Measurements from ENCODE around the gene PID1.

The PID1 gene

DNA sequence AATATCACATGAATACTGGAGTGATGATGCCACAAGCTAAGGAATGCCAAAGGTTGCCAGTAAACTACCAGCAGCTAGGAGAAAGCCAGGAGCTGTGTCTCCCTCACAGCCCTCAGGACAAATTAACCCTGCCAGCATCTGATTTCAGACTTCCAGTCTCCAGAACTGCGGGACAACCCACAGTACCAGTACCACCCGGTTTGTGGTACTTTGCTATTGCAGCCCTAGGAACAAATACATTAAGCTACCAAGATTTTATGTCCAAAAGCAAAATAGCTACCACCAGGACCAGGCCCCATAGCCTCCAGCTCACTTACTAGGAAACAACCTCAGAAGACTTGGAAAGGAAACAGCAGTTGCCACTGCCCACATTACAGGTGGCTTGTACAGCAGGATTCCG lies 10.0 kb downstream of the PID1 start:
- no peak for DNase-seq (ENCODE audit: low read depth)

DNA sequence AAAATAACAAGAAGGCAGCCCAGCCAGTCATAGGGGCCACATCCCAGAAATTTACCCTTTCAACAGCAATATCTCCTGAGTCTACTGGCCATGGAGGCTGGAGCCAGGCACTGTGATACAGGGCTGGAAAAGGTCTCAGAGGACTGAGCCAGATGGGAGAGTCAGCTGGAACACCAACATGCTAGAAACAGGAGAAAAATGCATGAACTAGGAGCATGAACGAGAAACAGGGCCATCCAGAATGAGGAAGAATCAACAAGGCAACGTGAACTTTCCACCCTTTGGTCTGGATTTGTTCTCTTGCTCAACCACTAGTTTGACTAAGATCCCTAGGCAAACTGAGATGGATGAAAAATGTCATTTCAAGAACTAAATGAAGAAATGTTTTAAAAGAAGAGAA lies 13.1 kb downstream of the PID1 start:
- DNase-seq (ENCODE audit: low read depth): no peak

DNA sequence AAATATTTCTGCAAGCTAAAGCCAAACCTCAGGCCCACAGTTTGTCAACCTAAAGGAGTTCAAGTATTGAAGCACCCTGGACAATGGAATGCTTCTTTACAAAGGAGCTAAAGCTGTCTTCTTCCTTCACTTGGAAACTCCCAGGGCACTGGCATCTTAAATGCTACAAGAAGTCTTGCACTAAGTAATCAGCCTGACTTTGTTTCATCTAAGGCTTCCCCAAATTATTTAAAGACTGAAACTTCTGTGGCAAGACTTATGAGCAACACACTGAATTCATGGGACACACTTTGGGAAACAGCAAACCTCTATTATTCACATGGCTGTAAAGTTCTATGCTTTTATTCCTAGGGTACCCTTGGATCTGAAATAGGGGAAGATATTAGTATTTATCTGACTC lies 14.7 kb downstream of the PID1 start:
- no peak for DNase-seq (ENCODE audit: low read depth)

DNA sequence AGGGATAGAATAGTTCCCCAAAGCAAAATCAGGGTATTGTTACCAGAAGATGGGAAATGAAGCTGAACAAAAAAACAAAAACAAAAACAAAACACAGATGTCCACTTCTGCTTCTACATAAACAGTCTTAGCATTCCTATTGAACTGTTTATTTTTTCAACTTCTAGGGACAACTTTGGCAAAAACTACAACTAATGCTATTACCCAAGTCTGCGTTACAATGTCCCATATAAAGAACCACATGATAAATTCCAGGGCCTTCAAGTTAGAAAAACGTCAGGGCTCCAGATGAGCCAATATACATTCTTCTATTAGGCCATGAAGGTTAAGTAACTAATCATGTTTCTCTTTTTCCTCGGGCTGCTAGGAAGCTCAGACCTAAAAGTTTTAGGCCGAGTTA lies 16.9 kb downstream of the PID1 start:
- no peak for DNase-seq (ENCODE audit: low read depth)

DNA sequence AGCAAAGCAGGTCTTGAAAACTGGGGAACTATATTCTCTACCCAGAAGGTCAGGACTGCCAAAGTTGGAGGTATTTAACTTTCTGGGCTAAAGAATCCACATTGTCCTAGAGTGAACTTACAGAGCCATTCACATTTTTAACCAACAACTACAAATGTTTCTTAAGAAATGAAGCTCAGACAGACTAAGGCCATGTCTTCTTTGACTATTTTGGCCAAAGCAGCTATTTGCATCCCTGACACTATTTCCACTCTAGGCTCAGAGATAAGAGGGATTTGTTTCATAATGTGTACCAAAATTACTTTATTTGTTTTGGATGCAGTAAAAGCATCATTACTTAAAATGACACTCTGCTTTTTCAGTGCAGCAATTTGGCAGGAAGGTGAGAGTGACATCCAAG lies 18.1 kb downstream of the PID1 start:
- no peak for DNase-seq (ENCODE audit: low read depth)

DNA sequence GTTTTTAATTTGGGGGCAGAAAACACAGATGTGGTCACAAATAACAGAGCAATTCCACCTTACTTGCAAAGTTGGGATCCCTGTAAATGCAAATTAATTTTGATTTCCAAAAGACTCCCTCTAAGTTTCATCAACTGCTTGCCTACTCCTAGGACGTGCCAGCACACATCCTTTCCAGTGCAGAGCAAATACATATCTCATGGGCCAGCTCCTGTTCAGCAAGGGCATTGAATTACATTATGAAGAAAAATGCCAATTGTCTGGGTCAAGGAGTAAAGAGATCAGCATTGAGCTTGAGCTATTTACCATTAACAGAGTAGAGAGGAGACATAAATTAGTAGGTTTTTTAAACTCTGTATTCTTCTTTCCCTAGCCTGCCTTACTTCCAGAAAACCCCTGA lies 18.8 kb downstream of the PID1 start:
- no peak for DNase-seq (ENCODE audit: low read depth)

DNA sequence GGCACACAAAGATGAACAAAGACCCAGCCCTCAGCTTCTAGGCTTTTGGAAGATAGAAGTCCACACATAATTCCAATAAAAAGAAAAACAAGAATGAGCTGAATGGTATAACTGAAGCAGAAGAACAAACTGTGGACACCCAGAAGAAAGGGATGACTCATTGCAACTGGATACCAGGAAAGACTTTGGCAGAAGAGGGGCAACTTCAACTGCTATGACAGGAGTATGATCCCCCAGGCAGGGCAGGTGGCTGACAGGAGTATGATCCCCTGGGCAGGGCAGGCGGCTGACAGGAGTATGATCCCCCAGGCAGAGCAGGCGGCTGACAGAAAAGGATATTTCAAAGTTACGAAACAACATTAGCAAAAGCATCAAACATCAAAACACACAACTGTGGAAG lies 21.6 kb downstream of the PID1 start:
- no peak for DNase-seq (ENCODE audit: low read depth)

DNA sequence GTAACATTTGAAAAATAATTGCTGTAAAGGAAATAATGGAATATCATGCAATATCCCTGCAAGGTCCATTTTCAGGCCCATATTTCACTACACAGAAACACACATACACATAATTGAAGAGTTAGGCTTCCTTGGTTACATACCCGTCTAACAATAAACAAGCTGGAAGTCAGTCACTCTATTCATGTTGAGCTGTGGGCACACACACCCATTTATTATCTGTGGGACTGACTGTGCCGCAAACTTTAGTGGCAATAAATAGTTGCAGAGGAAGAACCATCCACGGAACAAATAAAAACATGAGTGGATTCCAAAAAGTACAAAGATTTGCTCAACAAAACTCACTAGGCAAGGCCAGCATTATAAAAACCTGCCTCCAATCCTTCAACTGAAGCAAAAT lies 24.8 kb downstream of the PID1 start:
- no peak for DNase-seq (ENCODE audit: low read depth)

DNA sequence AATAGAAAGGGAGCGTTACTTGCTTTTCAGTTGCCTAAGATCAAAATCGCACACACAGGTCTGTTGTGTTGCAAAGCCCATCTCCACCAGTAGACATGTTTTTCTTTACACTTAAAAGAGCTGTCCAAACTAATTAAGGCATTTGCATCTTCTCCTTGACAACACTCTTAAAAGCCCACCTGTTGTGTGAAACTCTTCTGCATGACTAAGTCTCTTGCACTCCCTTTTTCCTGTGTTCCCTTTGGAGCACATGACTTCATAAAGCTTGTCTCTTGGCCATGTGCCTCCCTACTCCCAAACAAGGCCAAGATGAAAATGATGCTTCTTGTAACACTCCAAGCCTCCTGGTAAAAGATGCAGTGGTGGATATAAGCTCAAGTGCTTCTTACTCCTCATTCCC lies 26.1 kb downstream of the PID1 start:
- no peak for DNase-seq (ENCODE audit: low read depth)

DNA sequence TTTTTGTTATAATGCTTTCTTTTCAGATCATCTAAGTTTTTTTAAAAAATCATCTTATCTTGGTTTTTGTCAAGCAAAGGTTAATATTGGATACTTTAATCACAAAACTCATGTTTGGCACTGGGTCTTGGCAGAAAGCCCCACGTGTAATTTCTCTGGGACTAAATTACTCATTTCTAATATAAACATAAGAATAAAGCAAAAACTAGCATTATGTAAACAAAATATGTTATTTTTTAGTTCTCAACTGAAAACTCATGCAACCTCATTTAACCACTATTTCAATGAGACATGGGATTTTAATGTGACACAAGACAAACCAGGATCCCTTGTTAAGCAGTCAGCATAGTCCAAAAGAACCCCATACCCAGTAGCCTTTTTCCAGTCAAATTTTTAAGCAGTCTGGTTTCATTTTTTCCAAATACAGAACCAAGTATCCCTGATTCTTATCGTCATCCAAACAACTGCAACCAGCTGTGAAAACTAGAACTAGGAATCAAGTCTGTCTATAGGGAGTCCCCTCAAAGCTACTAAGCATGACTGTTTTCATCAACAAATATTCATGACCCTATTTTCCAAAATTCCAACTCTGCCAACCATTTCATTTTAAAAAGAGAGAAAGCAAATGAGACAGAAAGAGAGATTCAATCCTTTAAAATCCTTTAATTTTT lies 27.1 kb downstream of the PID1 start:
- DNase-seq (ENCODE audit: low read depth): no peak

DNA sequence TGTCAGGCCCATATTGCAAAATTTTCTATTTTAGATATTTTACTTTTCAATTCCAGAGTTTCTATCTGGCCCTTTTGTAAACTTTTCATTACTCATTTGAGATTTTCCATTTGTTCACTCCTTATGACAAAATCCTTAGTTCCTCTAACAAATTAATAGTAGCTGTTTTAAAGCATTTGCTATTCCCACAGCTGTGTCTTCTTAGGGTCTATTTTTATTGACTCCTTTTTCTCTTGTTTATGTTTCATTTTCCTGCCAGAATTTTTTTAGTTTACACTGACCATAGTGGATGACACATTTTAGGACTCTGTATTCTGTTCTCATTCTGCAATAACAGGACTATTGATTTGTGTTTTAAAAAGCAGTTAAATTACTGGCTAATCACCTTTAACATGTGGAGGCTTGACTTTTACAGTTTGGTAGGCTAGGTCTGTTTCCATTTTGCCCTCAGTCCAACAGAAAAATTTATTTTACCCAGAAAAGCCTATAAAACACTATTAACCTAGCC lies 30.0 kb downstream of the PID1 start:
- no peak for DNase-seq (ENCODE audit: low read depth)

DNA sequence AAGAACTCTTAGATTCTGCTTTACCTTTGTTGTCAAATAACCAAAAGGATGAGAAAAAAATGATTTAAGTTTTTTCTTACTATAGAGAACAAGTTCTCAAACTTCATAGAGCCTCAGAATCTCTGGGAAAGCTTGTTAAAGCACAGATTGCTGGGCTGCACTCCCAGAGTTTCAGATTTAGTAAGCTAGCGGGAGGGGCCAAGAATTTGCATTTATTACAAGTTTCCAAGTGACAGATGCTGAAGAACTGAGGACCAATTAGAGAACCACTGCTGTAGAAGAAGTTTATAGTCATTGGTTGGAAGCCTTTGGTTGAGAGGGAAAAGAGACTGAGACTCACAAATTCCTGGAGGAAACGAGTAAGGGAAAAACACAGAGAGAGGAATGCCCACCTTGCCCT lies 32.1 kb downstream of the PID1 start:
- no peak for DNase-seq (ENCODE audit: low read depth)

DNA sequence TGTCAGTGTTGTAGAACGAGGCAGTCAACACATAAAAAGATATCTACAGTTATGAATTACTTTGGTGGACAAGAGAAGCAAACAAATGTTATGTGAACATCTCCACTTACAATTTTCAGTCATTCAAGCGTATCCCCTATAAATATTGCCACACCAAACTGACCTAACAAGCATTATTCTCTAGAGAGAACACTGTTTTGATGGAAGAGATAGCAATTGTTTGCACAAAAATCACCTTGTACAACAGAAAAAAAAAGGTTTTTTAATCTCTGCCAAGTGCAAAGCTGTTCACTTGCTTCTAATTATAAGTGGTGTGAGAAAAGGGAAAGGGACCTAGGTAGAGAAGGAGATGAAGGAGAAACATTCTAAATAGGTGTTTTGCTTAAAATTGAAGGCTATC lies 33.8 kb downstream of the PID1 start:
- DNase-seq (ENCODE audit: low read depth): no peak

DNA sequence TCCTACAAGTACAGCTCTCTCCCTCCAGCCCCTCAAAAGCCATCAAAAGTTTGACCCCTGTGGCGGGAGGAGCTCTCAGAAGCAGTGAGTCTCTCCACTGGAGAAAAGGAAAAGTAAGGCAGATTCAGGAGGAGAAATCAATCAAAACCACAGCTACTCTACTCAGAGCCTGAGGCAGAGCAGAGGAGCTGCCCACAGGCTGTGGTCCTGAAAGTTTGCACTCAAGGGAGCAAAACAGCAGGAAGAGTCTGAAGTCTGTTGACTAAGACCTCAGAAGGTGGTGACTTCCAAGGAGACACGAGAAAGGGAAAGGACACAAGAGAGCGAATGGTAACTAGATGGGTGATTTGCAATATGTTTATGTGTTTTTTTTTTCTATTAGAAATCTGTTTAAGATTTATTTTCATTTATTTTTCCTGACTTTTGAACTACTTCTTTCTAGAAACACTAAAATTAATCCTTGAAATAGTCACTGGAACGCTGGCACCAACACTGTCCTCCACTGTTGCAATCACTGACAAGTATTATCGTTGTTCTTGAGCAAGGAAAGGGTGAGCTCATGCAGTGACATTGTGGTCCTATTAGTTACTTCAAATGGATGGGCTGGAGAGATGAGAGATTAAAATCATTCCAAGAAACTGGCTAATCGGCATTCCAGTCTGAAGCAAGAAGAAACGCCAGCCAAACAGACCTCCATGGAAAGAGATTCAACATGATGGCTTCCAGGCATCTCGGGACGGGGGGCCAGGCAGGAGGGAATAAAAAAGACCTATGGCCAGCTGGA lies 35.8 kb downstream of the PID1 start:
- DNase-seq (ENCODE audit: low read depth): no peak

DNA sequence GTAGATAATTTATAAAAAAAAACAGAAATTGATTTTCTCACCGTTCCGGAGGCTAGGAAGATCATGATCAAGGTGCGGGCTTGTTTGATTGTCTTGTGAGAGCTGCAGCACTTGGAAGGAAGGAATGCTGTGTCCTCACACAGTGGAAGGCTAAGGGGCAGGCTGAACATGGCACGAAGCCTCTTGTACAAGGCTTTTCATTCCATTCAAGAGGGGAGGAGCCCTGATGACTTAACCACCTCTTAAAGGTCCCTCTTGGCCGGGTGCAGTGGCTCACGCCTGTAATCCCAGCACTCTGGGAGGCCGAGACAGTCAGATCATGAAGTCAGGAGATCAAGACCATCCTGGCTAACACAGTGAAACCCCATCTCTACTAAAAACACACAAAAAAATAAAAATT lies 39.2 kb downstream of the PID1 start:
- DNase-seq (ENCODE audit: low read depth): no peak

DNA sequence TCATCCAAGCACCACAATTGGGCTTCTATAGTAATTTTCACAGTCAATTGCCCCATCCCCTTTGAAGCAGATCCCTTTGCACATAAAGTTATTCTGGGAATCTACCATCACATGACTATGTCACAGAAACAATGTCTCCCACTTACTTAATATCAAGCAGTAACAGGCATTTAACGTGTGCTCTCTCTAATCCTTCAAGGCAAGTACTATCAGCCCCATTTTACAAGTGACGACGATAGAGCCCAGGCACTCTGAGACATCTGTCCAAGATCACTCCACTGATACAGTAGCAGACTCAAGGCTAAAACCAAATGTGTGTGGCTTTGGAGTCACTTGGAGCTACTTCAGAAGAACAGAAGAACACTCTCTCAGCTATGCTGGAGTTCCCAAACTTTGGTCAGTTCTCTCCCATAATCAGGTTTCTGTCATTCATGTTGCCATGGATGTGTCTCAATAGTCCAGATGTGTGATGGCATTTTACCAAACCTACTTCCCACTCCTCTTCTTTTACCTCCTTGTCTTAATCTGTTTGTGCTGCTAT lies 39.7 kb downstream of the PID1 start:
- DNase-seq (ENCODE audit: low read depth): no peak

DNA sequence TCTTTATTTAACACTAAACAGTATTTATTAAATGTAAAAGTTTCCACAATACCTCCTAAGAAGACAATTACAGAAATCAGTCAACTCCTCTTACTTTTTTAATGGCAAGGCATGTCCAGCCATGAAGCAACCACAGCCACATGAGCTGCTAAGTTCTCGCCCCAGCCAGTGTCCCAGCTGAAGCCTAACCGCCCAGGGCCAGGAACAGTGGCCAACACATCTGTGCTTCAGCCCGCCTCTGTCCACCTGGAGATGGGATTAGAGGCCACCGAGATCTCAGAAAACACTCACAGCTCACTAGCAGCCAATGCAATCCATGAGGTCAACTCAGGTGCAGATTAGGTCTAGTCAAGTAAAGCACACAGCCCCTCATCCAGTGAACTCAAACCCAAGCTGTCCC lies 40.2 kb downstream of the PID1 start:
- no peak for DNase-seq (ENCODE audit: low read depth)

DNA sequence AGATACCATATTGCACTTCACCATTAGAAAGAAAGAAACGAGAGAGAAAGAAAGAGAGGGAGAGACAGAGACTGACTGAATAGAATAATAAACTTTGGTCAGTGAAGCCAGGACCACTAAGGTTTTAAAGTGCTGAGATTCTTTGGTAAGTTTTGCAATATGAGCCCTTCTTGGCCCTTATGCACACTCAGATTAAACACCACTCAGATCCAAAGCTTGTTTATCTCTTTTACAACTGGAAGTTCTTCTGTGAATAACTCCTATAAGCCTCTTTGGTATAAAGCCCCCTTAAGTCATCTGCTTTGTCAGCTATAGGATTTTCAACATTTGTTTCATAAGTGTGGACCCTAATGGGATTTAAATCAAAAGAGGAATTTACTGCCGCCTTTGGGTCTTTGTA lies 40.8 kb downstream of the PID1 start:
- DNase-seq (ENCODE audit: low read depth): no peak

DNA sequence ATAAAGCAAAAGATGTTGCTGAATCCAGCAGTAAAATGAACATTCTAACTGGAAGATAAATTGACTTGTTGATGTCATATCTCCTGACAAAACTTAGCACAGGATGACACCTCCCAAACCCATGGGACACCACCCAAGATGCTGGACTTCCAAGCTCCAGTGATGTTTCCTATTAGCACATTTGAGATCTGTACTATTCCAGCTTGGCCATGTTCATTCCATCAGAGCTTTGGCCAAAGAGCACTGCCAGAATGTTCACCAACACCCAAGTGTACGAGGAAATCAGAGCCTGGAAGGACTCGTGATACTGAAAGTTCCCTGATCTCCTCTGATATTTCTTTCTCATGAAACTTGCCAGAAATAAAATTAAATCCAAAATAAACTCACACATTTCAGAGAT lies 44.7 kb downstream of the PID1 start:
- DNase-seq (ENCODE audit: low read depth): no peak

DNA sequence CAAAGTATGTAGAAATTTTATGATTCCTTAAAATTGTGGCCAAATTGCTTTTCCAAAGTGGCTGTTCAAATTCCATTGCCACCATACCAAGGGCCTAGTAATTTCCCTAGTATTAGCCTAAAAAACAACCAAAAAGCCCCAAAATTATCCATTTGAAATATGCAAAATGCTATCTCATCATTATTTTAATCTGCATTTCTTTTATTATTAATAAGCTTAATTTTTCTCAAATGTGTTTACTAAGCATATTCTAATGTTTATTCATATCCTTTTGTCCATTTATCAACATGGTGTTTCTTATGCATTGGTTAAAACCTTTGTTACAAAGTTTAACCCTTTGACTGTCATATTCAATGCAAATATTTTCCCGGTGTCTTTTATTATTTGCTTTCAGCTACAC lies 48.0 kb downstream of the PID1 start:
- DNase-seq (ENCODE audit: low read depth): no peak

DNA sequence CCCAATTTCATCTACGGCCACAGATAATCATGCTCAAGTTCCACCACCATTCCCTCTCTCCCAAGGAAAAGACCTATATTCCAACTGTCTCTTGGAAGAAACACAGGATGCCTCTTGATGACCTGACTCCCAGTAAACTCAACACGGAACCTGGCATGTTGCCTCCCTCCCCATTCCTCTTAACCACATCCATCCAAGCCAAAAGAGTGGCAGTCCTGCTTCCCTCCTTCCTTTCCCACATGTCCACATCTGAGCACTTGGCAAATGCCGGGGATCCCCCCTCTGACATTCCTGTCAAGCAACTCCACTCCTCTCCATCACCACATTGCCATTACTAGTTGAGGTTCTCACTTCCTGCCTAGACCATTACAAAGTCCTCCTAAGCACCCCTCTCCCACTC lies 49.4 kb downstream of the PID1 start:
- no peak for DNase-seq (ENCODE audit: low read depth)

DNA sequence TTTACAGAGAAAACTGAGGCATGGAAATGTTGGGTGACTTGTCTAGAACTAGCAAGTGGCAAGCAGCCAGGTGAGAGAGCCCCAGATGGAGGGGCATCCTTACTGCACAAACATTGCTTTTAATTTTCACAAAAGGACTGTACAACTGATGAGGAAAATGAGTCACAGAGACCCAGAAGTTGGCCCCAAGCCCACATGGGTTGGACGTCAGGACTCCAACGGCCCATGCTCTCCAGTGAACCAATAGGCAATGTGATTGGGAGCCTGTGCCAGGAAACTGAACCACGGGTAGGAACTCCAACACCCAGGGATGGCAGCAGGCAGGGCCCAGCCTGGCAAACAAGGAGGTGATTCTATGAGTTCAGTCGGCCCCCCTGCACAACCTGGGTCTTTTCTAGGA lies 50.8 kb downstream of the PID1 start:
- no peak for DNase-seq (ENCODE audit: low read depth)

DNA sequence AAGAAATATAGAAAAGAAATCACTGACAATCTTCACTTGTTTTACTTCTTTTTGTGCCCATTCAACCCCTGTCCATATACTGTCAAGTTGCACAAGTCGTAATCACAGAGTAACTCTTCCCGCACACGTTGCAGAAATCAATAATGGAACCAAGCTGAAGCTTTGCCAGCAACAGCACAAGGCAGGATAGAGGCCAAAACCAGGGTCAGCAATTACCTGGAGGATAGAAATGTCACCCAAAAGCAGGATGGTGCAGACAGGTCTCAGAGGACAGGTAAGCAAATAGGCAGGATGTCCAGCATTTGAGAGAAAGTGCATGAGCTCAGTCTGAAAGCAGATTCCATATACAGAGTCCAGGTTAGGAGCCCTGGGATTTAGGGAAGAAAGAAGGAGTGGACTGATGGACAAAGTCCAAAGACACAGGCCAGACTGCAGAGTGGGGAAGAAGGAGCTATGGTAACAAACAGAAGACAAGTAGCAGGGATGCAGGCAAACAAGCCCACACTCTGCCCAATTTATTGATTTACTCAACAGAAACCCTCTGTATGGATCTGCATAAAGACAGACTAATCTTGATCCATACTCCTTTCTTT lies 52.7 kb downstream of the PID1 start:
- no peak for DNase-seq (ENCODE audit: low read depth)
